A673 (cell line): ENCODE results near the gene VAC14. TPM values are rescaled to one million over a fixed set of nuclear protein-coding genes. Genes with fewer than 3 reads are reported as not detected.

ENCODE experiments used
- BruUV-seq: library from RNA; stranded (reverse); fragments of 400-500 nt; replicated peaks from 2 replicates; lab custom pipeline; 2021; lab: Mats Ljungman, UMichigan
- CTCF ChIA-PET: fragments of 300-600 bp; sonication (Branson Sonifier 250); formaldehyde crosslinking; loops from one replicate; lab custom pipeline; 2022; ENCODE audit warnings: antibody characterized with exemption; lab: Charles Lee
- POLR2A ChIA-PET: fragments of 300-600 bp; sonication (Branson Sonifier 250); formaldehyde crosslinking; loops from one replicate; lab custom pipeline; 2022; ENCODE audit warnings: antibody characterized with exemption; ENCODE audit not compliant: low non-redundant PET; lab: Charles Lee
- DNase-seq: peaks from one replicate; pipeline ENCODE4 v3.0.0-alpha.2; 2015; ENCODE audit warnings: low spot score
- H3K27ac ChIP-seq: fragments of 200-600 bp; sonication (generic); 2 replicates; pipeline ENCODE4 v1.5.1; 2016; ENCODE audit warnings: mixed run types, low read depth, mild to moderate bottlenecking, mixed read lengths, antibody characterized with exemption, low read length; ENCODE audit not compliant: poor library complexity, severe bottlenecking
- H3K27me3 ChIP-seq: fragments of 200-600 bp; sonication (generic); replicated peaks from 2 replicates; pipeline ENCODE4 v1.6.1; 2017; ENCODE audit warnings: mixed run types, low read depth, mild to moderate bottlenecking, mixed read lengths, antibody characterized with exemption, low read length; ENCODE audit not compliant: insufficient read depth, poor library complexity
- H3K36me3 ChIP-seq: fragments of 200-600 bp; sonication (generic); 2 replicates; pipeline ENCODE4 v1.6.1; 2016; ENCODE audit warnings: mixed run types, mild to moderate bottlenecking, mixed read lengths, antibody characterized with exemption, low read length; ENCODE audit not compliant: insufficient read depth, poor library complexity, severe bottlenecking
- H3K4me1 ChIP-seq: fragments of 200-600 bp; sonication (generic); 2 replicates; pipeline ENCODE4 v1.6.1; 2017; ENCODE audit warnings: mixed run types, mild to moderate bottlenecking, mixed read lengths, antibody characterized with exemption, low read length; ENCODE audit not compliant: insufficient read depth, poor library complexity, severe bottlenecking
- H3K4me3 ChIP-seq: fragments of 200-600 bp; sonication (generic); 2 replicates; pipeline ENCODE4 v1.5.1; 2016; ENCODE audit warnings: low read depth, mixed run types, mild to moderate bottlenecking, mixed read lengths, low read length; ENCODE audit not compliant: poor library complexity, severe bottlenecking
- H3K9me3 ChIP-seq: fragments of 200-600 bp; sonication (generic); 2 replicates; pipeline ENCODE4 v1.6.1; 2016; ENCODE audit warnings: mixed run types, low read depth, mild to moderate bottlenecking, mixed read lengths, antibody characterized with exemption, low read length; ENCODE audit not compliant: poor library complexity, severe bottlenecking
- CTCF ChIP-seq: fragments of 300-800, 200-600 bp; sonication (generic); conservative IDR thresholded peaks from 2 replicates; pipeline ENCODE4 v1.5.1; 2017; ENCODE audit warnings: low read depth, mild to moderate bottlenecking, antibody characterized with exemption, low read length, moderate library complexity, mixed read lengths
- EZH2 ChIP-seq: fragments of 200-600 bp; sonication (generic); IDR thresholded peaks from 2 replicates; pipeline ENCODE4 v1.6.1; 2017; ENCODE audit warnings: borderline replicate concordance, low read depth, mild to moderate bottlenecking, mixed read lengths, antibody characterized with exemption, low read length; ENCODE audit not compliant: poor library complexity, severe bottlenecking
- intact Hi-C: fragments of 100-400 bp; cut with micrococcal nuclease; formaldehyde crosslinking; loops from one replicate; pipeline ENCODE4 v1.10.0; 2022; ENCODE audit not compliant: unreplicated experiment
- total RNA-seq: library from RNA; stranded (reverse); gene quantifications from 2 replicates; pipeline ENCODE4 v1.2.3, GENCODE V29; 2021

The VAC14 gene
- total RNA-seq, 1 experiment from 2014 or later: 46.6 TPM

- CTCF ChIA-PET: interaction anchor here (0.6 kb wide), 1 partner anchor 71 kb away, joined by 3 read pairs; no protein-coding TSS in a partner anchor
- no peaks in the 10 kb centered on the region for H3K9me3 ChIP-seq
- no peak for TF ChIP-seq EZH2
- TF ChIP-seq CTCF: no peak
- BruUV-seq: no TSS peak
- H3K4me3 ChIP-seq: no peak overlapping the region
- H3K4me1 ChIP-seq: peaks cover 6% of the 10 kb centered on the region
- intact Hi-C loops: no loop called here
- POLR2A ChIA-PET: no interaction called here
- H3K27me3 ChIP-seq: no peaks in the 10 kb centered on the region
- no peak overlapping the region for H3K27ac ChIP-seq
- no peak for DNase-seq
- H3K36me3 ChIP-seq: no peaks in the 10 kb centered on the region
These were observed 100.6 kb downstream of the VAC14 start for GRCh38 chr16:70700101-70701020.

- Histone ChIP-seq H3K36me3 (no peaks in the 10 kb centered on the region), H3K27me3 (no peaks in the 10 kb centered on the region), H3K4me1 (peaks cover 6% of the 10 kb centered on the region), H3K4me3 (no peak overlapping the region), H3K27ac (no peak overlapping the region), H3K9me3 (no peaks in the 10 kb centered on the region)
- DNase-seq: no peak
- ChIA-PET POLR2A (no interaction called here), CTCF (interaction anchor here (0.6 kb wide), 1 partner anchor 71 kb away, joined by 3 read pairs; no protein-coding TSS in a partner anchor)
- intact Hi-C loops: no loop called here
- BruUV-seq: no TSS peak
- TF ChIP-seq CTCF (no peak), EZH2 (no peak)
These were observed 101.3 kb downstream of the VAC14 start for GRCh38 chr16:70699696-70700095.

- peaks cover 6% of the 10 kb centered on the region for H3K4me1 ChIP-seq
These were observed 102.1 kb downstream of the VAC14 start for GRCh38 chr16:70698901-70699300.

More at GRCh38 chr16:70698901-70699300, 102.1 kb downstream of the VAC14 start:
- ChIA-PET CTCF (no interaction called here), POLR2A (no interaction called here)
- no TSS peak for BruUV-seq
- Histone ChIP-seq H3K27ac (no peak overlapping the region), H3K27me3 (no peaks in the 10 kb centered on the region), H3K9me3 (no peaks in the 10 kb centered on the region), H3K36me3 (no peaks in the 10 kb centered on the region), H3K4me3 (no peak overlapping the region)
- DNase-seq: no peak
- intact Hi-C loops: no loop called here
- no peak for TF ChIP-seq CTCF
